Colon (tissue), 2 donors: ENCODE results near the gene GJA10.

ENCODE experiments used
- FAIRE-seq: peaks from 2 replicates; lab custom pipeline; 2012; peaks lifted over from hg19 to GRCh38; lab: Jason Lieb, UNC
- donor health status: control.
- donor health status: control.

The GJA10 gene

DNA sequence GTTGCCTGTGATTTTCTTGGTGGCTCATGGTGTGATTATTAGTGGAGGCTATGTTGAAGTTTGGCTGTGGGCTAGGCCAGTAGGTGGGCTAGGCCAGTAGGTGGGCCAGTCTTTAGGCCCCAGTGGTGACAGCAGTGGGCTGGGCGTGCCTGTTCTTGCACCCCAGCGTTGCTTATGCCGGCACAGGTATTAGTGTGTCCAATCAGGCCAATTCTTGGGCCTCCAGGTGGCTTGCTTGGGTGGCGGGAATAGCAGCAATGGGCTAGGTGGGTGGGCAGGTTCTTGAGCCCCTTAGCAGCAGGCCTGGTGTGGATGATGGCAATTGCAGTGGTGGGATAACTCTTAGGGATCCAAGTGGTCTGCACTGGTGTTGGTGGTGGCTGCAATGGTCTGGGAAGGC, 22.9 kb downstream of the GJA10 start:
- FAIRE-seq, result no peak

DNA sequence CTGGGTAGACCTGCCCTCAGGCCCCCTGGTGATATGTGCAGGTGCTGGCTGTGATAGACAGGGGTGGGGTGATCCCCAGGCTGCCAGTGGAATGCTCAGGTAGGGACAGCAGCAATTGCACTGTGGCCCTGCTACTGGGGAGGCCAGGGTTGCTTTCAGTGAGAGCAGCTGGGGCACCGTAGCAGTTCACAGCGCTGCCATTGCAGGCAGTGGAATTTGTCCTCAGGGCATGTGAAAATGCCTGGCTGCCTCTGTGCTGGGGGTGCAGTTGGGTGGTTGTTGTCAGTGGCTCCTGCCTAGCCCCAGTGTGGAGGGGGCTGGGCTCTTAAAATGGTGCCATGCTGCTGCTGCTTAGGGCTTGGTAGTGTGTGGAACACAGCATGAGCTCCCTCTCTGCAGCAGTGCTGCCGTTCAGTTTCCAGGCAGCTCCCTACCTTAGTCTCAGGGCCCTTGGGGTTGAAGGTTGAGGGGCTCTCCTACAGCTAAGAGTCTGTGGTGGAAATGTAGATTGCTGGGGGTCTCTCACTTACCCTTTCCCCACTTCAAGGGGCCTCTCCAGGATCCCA, 23.6 kb downstream of the GJA10 start:
- FAIRE-seq, result no peak

DNA sequence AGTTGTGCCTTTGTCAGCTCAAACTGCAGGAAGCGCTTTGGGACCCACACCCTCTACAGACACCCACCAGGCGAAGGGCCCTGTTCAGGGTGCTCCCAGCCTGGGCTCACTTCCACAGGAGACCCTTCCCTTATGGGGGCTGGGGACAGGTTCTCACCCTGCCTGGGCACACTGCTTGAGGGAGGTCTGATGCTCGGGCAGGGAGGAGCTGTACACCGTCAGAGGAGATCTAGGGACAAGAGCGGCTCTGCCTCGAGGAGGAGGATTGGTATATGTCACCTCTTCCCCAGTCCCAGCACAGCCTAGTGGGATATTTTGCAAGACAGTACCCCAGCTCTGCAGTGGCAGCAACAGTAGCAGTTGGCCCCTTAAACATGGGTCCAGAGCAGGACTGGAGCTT, 26.9 kb downstream of the GJA10 start:
- no peak for FAIRE-seq

DNA sequence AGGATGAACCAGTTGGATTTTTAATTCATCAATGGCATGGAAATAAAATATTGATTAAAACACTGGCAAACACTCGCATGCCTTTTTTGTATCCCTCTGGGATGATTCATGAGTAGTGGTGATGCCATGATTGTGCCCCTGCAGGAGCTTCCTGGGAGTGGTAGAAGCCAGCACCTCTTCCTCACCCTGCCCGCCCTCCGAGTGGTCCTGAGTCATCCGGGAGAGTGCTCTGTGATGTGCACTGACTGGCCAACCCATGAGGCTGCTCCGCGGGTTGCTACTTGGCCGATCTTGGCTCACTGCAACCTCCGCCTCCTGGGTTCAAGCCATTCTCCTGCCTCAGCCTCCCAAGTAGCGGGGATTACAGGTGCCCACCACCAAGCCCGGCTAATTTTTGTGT, 27.4 kb downstream of the GJA10 start:
- FAIRE-seq, result no peak

DNA sequence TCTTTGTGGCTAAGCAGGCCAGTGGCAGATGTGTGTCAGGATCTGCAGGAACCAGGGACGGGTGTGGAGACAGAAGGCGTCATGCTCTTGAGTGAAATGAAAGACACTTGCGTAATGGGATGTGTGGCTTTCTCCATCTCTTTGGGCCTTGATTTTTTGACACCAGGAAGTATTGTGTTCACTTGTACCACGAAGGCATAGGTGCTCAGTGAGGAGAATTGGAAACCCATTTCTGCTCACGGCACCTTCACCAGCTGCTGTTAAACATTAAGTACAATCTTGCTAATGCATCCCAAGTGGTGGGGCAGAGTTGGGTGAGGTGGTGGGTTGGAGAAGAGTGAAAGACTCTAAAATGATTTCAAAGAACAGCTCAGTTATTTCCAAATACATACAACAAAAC, 30.0 kb downstream of the GJA10 start:
- FAIRE-seq, result no peak

DNA sequence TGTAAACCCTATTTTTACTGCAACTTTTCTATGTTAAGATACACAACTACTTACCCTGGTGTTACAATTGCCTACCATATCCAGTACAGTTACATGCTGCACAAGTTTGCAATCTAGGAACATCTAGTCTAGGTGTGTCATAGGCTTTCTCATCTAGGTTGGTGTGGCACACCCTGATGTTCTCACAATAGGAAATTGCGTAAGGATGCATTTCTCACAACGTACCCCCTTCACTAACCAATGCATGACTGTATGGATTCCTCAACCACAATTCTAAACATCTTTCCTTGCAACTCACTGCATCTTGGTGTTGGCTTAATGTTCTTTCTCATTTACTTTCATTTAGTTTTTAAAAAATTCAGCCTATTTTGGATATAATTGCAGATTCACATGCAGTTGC, 31.6 kb downstream of the GJA10 start:
- no peak for FAIRE-seq

GRCh38 chr6:89927264-89927663, 33.0 kb downstream of the GJA10 start:
- FAIRE-seq, result no peak

GRCh38 chr6:89927791-89928550, 33.7 kb downstream of the GJA10 start:
- no peak for FAIRE-seq

GRCh38 chr6:89928604-89929003, 34.3 kb downstream of the GJA10 start:
- no peak for FAIRE-seq

DNA sequence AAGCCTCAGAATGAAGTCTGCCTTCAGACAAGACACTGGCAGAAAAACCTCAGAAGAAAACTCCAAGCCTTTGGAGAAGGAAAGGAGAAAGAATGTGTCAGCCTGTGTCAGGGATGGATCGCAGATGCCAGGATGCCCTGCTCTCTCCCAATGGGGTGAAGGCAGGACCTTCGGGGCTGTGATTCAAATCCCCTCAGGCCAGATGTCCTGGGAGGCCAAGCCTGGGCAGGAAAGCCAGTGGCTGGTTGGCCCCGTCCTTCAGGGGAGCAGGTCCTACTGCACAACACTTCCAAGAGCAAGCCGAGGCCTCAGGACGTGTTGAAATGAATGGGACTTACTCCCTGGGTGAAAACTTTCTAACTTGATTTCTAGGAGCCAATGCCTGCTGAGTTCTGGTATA, 36.5 kb downstream of the GJA10 start:
- no peak for FAIRE-seq

DNA sequence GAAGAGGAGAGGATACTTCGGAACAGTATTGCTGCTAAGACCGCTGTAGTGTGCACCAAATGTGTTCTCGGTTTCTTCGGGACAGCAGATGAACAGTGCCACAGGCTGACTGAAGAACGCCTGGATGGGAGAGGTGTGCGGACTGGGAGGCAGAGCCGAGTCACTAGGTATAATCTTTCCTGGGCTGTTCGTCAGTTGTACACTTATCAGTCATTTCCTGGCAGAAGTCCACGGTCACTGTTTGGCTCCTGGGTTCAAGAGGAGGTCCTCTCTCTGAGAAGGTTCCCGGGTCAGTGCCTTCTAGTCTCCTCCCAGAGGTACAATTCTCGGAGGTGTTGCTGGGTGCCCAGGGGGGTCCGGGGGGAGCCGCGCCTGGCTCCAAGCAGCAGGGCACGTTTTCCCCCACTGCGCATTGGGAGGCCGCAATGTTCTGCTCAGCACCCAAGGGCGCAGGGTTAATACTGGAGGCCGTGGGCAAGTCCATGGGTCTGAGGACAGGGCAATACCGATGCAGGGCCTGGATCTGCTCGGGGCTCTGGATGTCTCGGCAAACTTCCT, 38.1 kb downstream of the GJA10 start:
- no peak for FAIRE-seq

DNA sequence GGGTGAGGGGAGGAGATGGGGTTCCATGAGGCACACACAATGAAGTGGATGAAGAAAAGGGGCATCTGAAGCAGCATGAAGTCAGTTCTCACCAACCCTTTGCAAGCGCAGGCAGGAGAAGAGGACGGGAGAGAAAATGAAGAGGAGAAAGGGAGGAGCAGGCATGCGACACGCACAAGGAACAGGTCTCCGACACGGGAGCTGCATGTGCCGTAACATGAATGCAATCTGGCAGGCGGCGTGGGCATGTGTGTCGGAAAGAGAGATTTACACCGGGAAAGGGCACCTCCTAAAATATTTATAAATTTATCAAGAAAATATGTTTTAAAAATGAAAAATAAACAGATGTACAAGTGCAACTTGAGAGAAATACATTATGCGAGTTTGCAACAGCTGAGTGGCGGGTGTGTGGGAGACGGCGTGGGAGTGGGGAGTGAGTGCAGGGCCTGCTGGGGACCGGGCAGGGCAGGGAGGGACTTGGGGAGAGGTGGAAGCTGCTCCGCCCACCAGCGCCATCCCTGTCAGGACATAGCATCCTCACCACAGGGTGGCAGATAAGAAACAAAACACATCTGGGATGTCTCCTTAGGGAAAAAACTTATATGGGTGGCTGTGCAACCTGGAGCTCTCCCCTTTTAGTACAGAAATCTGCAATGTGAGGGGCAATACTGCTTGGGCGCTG, 40.6 kb downstream of the GJA10 start:
- no peak for FAIRE-seq

DNA sequence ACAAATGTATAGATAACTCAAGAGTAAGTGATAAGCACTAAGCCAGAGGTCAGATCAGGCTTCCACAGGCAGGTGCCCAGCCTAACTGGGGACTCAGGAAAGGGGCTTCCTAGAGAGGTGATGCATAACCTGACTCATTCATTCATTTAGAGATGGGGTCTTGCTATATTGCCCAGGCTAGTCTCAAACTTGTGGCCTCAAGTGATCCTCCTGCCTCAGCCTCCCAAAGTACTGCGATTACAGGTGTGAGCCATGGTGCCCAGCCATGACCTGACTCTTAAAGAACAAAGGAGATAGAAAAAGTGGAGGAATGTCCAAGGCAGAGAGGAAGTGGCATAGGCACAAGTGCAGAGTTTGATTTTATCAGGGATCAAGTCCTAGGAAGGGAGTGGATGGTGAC, 41.9 kb downstream of the GJA10 start:
- FAIRE-seq, result no peak

GRCh38 chr6:89938014-89938413, 43.7 kb downstream of the GJA10 start:
- FAIRE-seq, result no peak

DNA sequence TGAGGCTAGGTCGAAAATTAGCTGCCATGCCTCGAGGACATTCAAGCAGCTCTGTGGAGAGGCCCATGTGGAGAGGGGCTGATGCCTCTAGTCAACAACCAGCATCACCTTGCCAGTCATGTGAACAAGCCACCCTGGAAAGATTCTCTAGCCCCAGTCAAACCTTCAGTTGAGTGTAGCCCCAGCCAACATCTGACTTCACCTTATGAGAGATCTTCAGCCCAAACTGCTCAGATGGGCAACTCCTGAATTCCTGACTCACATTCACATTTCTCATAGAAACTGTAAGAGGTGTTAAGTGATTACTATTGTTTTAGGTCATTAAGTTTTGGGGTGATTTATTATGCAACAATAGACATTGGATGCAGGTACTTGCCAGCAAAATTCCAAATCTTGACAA, 44.9 kb downstream of the GJA10 start:
- no peak for FAIRE-seq

DNA sequence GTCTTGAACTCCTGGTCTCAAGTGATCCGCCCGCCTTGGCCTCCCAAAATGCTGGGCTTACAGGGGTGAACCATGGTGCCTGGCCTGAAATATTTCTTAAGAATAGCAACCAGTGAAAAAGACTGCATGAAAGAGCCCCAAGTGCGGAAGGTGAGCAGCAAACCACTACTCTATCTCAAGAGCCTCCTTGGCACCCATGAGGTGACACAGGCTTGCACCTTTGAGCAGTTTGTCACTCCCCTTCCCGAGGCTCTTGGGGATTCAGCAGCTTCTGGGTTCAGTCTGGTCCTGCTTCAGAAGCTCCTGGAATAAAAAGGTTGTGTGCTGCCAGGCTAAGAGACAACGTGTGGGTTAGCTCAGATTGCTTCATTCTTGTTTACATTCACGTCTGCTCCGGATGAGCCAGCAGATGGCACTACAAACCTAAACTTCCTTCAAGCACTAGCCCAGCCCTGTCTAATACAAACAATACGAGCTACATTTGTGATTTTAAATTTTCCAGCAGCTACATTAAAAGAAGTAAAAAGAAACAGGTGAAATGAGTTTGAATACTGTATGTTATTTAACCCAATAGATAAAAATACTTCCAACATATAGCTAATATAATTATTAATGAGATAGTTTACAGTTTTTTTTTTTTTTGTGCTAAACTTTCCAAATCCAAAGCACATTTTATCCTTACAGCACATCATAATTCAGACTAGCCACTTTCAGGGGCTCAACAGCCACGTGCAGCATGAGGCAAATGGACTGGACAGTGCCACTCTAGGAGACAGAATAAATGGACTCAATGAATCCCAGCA, 46.2 kb downstream of the GJA10 start:
- no peak for FAIRE-seq

DNA sequence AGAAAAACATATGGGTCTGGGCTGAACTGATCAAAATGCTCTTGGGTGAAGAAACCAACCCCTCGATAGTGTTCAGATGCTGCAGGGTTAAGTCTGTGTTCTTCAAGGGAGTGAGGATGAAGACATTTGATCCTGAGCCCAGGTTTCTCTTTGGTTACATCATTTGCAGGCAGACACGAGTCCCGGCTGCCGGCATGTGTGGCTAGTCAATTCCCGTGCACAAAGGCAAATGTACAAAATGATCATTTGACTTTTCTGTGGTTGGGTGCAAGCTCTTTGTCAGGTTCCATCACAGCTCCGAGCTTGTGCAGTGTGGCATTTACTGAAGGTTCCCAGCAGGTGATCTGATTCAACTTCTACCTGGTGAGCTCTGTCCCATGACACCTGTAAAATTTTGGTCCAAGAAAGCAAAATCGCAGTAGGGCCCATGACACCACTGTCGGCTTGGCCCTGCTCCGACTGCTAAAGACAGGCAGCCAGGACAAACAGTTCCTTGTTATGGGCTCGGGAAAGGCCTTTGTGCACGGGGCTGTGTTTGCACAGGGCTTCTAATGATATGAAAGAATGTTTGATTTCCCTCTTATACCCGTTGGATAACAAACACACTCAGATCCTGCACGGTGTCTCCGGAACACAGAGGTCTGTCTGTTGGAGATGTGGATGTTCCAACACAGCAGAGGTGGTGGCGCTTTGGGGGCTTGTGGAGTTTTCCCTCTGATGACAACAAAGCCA, 46.9 kb downstream of the GJA10 start:
- no peak for FAIRE-seq

DNA sequence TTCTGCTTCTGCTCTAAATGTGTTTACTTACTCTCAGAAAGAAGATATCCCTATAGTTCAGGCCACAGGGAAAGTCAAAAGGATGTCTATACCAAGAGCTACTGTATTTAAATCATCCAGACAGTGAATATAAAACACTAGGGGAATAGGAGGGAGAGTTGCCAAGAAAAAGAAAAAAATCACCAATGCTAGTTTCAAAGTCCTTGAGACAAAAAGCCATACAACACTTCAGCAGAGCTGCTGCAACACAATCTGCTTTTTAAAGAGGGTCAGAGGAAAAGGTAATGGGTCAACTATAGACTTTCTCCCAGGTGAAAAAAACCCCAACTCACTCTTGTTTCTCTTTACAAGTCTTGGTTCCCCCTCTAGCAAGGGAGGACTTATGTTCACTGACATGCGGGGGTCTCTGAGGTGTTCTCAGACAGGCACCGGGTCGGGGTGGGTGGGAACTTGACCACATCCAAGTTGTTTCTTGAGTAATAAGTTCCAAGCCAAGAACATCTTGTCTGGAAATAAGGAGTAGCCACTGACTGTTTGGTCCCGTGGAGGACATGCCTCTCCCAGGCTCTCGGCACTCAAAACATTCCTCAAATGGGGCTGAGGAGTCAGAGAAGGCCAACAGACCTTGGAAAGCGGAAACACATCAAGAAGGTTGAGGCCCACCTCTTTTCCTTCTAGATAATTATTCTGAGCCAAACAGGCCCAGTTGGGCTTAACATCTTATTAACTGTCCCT, 47.7 kb downstream of the GJA10 start:
- no peak for FAIRE-seq

DNA sequence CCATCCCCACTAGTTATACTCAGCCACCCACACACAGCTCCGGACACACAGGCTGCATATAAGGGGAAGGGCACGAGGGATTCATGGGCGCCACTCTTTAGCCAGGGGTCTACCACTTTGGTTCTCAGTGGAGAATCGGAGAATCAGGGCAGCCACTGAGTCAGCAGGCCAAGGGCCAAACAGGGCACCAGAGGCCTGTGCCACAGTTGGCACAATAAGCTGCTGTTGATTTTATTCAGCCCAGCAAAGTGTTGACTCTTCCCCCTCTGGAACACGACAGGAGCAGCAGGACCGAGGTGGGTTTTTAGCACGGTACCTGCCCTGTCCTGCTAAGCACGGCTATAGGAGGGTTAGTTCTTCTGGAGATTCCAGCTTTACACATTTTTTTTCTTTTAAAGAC, 48.3 kb downstream of the GJA10 start:
- FAIRE-seq, result no peak

DNA sequence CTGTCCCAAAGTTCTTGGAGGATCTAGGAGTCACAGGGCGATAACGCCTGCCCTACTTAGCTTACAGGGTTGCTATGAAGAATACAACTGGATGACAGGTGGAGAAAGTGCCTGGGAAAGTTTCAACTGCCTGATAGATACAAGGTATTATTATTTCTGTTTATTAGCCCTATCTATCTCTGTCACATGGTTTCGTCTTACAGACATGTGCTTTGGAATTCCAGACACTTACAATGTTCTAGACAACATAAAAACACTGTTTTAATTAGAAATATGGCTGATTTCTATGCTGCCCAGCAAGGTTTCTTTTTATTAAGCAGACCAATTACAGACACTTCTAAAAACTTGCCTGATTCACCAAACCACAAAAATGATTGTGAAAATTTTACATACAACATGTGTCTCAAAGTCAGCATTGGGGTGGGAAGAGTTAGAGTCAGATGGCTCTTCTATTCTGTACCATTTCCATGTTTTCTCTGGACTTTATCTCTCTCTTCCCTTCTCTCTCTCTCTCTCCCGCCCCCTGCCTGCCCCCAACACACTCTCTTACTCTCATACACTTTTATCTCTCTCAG, 50.0 kb downstream of the GJA10 start:
- no peak for FAIRE-seq
